Right forelimb (tissue), 1 donor: ENCODE measurements around the gene NUP93.
"Not testable (repeated sequence)": the region's sequence is repeated elsewhere in the genome, so short reads cannot be mapped to it uniquely, and the experiment has no call there.

Experiments used
- DNase-seq: peaks from one replicate; pipeline ENCODE4 v3.0.0-alpha.2; 2018

NUP93 gene

GRCh38 chr16:56781528-56781961, 51.6 kb downstream of the NUP93 start:
- no peak for DNase-seq

GRCh38 chr16:56783344-56783743, 53.4 kb downstream of the NUP93 start:
- DNase-seq = no peak

GRCh38 chr16:56785317-56785716, 55.4 kb downstream of the NUP93 start:
- no peak for DNase-seq

GRCh38 chr16:56787167-56787566, 57.2 kb downstream of the NUP93 start:
- no peak for DNase-seq

- no peak for DNase-seq
Observed at GRCh38 chr16:56788435-56788834, 58.5 kb downstream of the NUP93 start.

- no peak for DNase-seq
Observed at GRCh38 chr16:56789360-56789759, 59.4 kb downstream of the NUP93 start.

- DNase-seq = no peak
Observed at GRCh38 chr16:56792967-56793366, 63.0 kb downstream of the NUP93 start.

- DNase-seq = no peak
Observed at GRCh38 chr16:56793492-56793891, 63.6 kb downstream of the NUP93 start.

- no peak for DNase-seq
Observed at GRCh38 chr16:56795011-56795410, 65.1 kb downstream of the NUP93 start.

- not testable (repeated sequence) for DNase-seq
Observed at GRCh38 chr16:56797038-56797437, 67.1 kb downstream of the NUP93 start.

- DNase-seq = no peak
Observed at GRCh38 chr16:56797861-56798260, 67.9 kb downstream of the NUP93 start.

GRCh38 chr16:56798955-56799354, 69.0 kb downstream of the NUP93 start:
- no peak for DNase-seq

GRCh38 chr16:56800355-56800754, 70.4 kb downstream of the NUP93 start:
- DNase-seq = no peak

GRCh38 chr16:56801762-56802161, 71.8 kb downstream of the NUP93 start:
- no peak for DNase-seq

GRCh38 chr16:56807011-56807675, 77.2 kb downstream of the NUP93 start:
- DNase-seq = no peak

GRCh38 chr16:56807676-56808067, 77.7 kb downstream of the NUP93 start:
- not testable (repeated sequence) for DNase-seq

GRCh38 chr16:56810954-56811353, 81.0 kb downstream of the NUP93 start:
- no peak for DNase-seq

- DNase-seq = not testable (repeated sequence)
Observed at GRCh38 chr16:56811602-56812001, 81.7 kb downstream of the NUP93 start.

- DNase-seq = no peak
Observed at GRCh38 chr16:56812884-56813283, 83.0 kb downstream of the NUP93 start.

- no peak for DNase-seq
Observed at GRCh38 chr16:56814537-56815432, 84.9 kb downstream of the NUP93 start.

GRCh38 chr16:56815721-56816120, 85.8 kb downstream of the NUP93 start:
- no peak for DNase-seq

- DNase-seq = no peak
Observed at GRCh38 chr16:56817056-56817455, 87.1 kb downstream of the NUP93 start.

- DNase-seq = no peak
Observed at GRCh38 chr16:56817938-56818337, 88.0 kb downstream of the NUP93 start.

- DNase-seq = no peak
Observed at GRCh38 chr16:56823081-56823733, 93.3 kb downstream of the NUP93 start.
